Measurements from ENCODE around the gene MBNL3. TPM values are rescaled to one million over a fixed set of nuclear protein-coding genes. Genes with fewer than 3 reads are reported as not detected.

MBNL3 gene
- total RNA-seq, 1 donor from 2014 or later, result 4.5 TPM

GRCh38 chrX:132406106-132406505 lies 82.7 kb downstream of the MBNL3 start:
- H3K27ac Mint-ChIP-seq (ENCODE audit: unreplicated experiment), result no peak overlapping the region
- no peaks in the 10 kb centered on the region for H3K9me3 Mint-ChIP-seq (ENCODE audit: low read depth)
- no peaks in the 10 kb centered on the region for H3K4me1 Mint-ChIP-seq (ENCODE audit: low read depth)
- H3K36me3 Mint-ChIP-seq (ENCODE audit: low read depth), result no peaks in the 10 kb centered on the region
- no peaks in the 10 kb centered on the region for H3K27me3 Mint-ChIP-seq (ENCODE audit: low read depth)
- H3K4me3 Mint-ChIP-seq (ENCODE audit: unreplicated experiment), result no peak overlapping the region
- no peak for TF ChIP-seq CTCF (IDR thresholded peaks at IDR 0.05)
- no peak for DNase-seq (ENCODE audit: low spot score)

GRCh38 chrX:132404266-132404665 lies 84.6 kb downstream of the MBNL3 start:
- H3K27ac Mint-ChIP-seq (ENCODE audit: unreplicated experiment), result no peak overlapping the region
- H3K4me1 Mint-ChIP-seq (ENCODE audit: low read depth), result no peaks in the 10 kb centered on the region
- no peak for TF ChIP-seq CTCF (IDR thresholded peaks at IDR 0.05)
- H3K4me3 Mint-ChIP-seq (ENCODE audit: unreplicated experiment), result no peak overlapping the region
- no peaks in the 10 kb centered on the region for H3K9me3 Mint-ChIP-seq (ENCODE audit: low read depth)
- no peak for DNase-seq (ENCODE audit: low spot score)
- H3K36me3 Mint-ChIP-seq (ENCODE audit: low read depth), result no peaks in the 10 kb centered on the region
- no peaks in the 10 kb centered on the region for H3K27me3 Mint-ChIP-seq (ENCODE audit: low read depth)

GRCh38 chrX:132401935-132402334 lies 86.9 kb downstream of the MBNL3 start:
- Mint-ChIP-seq H3K27ac (ENCODE audit: unreplicated experiment) (no peak overlapping the region), H3K4me3 (ENCODE audit: unreplicated experiment) (no peak overlapping the region), H3K36me3 (ENCODE audit: low read depth) (no peaks in the 10 kb centered on the region), H3K4me1 (ENCODE audit: low read depth) (no peaks in the 10 kb centered on the region), H3K27me3 (ENCODE audit: low read depth) (no peaks in the 10 kb centered on the region), H3K9me3 (ENCODE audit: low read depth) (no peaks in the 10 kb centered on the region)
- no peak for DNase-seq (ENCODE audit: low spot score)
- no peak for TF ChIP-seq CTCF (IDR thresholded peaks at IDR 0.05)

- no peak overlapping the region for H3K4me3 Mint-ChIP-seq (ENCODE audit: unreplicated experiment)
- no peak for TF ChIP-seq CTCF (IDR thresholded peaks at IDR 0.05)
- no peaks in the 10 kb centered on the region for H3K4me1 Mint-ChIP-seq (ENCODE audit: low read depth)
Observed at GRCh38 chrX:132400706-132401105, 88.1 kb downstream of the MBNL3 start.

GRCh38 chrX:132395645-132396044 lies 93.2 kb downstream of the MBNL3 start:
- no peak overlapping the region for H3K4me3 Mint-ChIP-seq (ENCODE audit: unreplicated experiment)
- no peak for TF ChIP-seq CTCF (IDR thresholded peaks at IDR 0.05)
- H3K36me3 Mint-ChIP-seq (ENCODE audit: low read depth), result no peaks in the 10 kb centered on the region
- DNase-seq (ENCODE audit: low spot score), result no peak
- peaks cover 3% of the 10 kb centered on the region for H3K4me1 Mint-ChIP-seq (ENCODE audit: low read depth)
- no peak overlapping the region for H3K27ac Mint-ChIP-seq (ENCODE audit: unreplicated experiment)
- no peaks in the 10 kb centered on the region for H3K27me3 Mint-ChIP-seq (ENCODE audit: low read depth)
- H3K9me3 Mint-ChIP-seq (ENCODE audit: low read depth), result no peaks in the 10 kb centered on the region

More at GRCh38 chrX:132400706-132401105, 88.1 kb downstream of the MBNL3 start:
- Mint-ChIP-seq H3K27ac (ENCODE audit: unreplicated experiment) (no peak overlapping the region), H3K36me3 (ENCODE audit: low read depth) (no peaks in the 10 kb centered on the region), H3K9me3 (ENCODE audit: low read depth) (no peaks in the 10 kb centered on the region), H3K27me3 (ENCODE audit: low read depth) (no peaks in the 10 kb centered on the region)
- no peak for DNase-seq (ENCODE audit: low spot score)
